Activated CD8-positive, alpha-beta memory T cell treated with anti-CD3 and anti-CD28 coated beads, Interleukin-2, amount 50 U/mL, for 1 hour (primary cell): ENCODE results near the gene BCR.
A peak's percentile ranks its signal among the peaks of the same experiment; 100 is the strongest.

Experiments used
- DNase-seq: peaks from one replicate; pipeline ENCODE4 v3.0.0-alpha.2; 2020; ENCODE audit errors: extremely low read depth

Gene BCR

DNA sequence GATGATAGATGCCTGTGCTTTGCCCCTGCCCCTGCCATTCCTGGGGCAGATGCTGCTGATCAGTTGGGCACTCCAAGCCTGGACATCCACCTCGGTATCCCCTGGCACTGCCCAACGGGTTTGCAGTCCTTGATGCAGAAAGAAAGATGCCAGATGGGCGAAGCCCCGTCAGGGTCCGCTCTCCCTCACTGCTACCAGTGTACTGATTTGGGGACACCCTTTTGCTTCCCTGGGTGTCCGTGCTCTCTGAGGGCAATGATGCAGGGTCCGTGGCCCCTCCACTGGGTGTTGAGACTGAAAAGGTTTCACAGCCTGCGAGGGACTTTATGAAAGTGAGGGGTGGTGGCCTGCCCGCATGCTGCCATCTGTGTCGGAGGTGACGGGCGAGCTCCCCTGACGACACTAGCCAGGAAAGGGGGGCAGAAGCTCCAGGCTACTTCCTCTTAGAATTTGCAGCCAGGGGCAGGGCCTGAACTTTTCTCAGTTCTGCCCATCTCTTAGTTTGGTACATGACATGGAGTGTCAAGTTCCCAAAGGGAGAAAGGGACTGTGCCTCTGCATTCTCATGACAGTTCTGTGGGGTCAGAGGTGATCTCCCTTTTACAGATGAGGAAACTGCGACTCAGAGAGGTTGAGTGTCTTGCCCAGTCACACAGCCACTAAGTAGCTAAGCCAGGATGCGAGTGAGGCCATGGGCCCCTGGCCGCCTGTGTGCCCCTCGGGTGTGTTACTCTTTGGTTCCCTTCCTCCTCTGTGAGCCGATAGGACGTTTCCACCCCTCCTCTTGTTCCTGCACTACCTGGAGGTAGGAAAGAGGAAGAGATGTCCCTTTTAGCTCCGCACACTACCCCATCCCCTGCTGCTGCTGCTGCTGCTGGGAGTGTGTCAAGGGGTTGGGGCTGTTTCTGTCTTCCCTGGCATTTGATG, 96.6 kb downstream of the BCR start:
- no peak for DNase-seq

DNA sequence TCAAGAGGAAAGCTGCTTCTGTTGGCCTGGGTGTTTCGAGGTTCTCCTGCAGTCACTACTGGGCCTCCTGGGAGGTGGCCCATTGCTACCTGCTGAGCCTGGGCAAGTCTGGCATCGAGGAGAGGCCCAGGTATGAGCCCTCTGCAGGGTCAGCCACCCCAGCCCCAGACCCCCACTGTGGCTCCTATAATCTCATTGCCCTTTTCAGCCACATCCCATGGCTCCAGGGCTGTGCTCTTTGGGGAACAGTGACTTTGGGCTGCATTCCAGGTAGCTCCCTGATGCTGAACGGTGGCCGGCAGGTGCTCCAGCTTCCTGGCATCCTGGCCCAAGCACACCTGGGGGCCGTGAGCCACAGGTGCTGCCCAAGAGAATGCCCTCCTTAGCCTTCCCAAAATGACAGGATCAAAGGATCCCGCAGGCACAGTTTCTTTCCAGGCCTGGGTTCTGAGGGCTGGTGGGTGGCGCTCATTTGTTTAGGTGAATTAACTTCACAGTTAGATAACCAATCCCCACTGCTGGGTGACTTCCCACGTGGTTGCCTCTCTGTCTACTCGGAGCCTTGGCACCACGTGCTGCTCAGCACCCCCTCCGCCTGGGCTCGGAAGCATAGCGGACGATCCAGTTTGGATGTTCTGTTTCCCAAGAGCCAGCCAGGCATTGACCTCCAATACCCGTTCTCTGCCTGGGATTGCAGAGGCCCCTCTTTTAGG, 97.4 kb downstream of the BCR start:
- DNase-seq, result no peak

DNA sequence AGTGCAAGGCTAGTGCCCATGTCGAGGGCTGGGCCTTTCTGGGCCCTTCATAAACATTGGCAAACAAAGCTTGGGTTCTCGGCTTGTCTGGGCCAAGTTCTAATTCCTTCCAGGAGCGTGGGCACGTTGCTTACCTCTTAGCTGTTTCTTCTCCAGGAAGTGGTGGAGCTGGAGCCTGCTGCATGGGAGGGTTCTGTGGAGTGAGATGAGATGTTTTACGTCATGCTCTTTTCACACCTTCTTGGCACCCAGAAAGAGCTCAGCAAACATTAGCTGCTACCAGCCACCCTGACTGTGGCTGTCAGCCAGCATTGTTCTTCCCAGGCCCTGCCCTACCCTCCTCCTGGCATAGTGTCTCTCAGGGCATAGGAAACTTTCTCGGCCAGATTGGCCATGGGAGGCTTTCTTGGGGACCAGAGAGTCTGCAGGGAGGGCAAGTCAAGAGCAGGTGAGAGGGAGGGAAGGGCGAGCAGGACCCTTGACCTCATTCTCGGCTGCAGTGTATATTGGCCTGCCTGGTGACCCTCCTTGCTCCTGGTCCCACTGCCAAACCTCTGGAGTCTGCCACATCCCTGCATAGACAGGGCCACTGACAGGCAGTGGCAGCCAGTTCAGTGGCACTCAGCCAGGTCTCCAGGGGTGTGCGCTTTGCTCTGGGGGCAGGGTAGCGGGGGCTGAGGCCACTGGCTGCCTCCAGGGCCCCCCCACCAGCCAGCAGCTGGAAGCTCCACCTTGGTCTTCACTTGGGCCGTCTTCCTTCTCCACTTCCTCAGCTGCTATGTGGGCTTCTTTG, 98.8 kb downstream of the BCR start:
- DNase-seq, result peak; percentile 18

DNA sequence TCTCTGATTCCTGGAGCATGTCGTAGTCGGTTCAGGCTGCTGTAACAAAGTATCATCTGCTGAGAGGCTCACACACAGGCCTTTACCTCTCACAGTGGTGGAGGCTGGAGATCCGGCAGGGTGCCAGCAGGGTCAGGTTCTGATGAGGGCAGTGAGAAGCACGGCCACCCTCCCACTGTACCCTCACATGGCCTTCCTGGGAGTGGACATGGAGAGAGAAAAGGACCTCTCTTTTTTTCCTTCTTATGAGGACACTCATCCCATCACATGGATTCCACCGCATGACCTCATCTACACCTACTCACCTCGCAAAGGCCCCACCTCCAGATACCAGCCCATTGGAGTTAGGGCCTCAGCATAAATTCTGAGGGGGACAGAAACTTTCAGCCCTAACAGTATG, 99.5 kb downstream of the BCR start:
- DNase-seq, result no peak

DNA sequence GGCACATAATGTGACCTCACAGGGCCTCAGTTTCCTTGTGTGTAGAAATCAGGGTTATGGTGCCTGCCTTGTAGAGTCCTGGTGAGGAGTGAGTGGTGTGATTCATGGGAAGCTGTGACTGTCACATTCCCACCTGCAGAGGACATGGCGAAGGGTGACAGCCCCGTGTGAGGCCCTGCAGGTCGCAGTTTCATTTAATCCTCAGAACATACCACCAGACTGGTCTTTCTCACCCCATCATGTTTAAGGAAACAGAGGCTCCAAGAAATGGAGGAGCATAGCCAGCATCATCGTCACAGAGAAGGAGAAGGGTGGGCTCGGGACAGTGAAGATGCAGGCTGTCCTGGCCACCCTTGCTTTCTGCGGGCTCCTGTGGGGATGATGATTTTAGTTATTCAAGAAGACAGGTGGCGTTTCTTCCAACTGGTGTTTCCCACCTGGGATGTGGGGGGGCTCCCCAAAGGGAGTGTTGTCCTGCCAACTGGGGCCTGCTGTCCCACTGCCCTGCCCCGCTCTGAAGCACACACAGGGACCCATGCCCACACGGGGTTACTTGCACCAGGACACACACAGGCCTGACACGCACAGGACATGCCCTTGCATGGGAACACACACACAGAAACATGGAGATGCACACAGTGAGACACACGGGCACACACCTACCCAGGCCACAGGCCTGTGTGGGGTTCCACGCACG, 100.2 kb downstream of the BCR start:
- no peak for DNase-seq

DNA sequence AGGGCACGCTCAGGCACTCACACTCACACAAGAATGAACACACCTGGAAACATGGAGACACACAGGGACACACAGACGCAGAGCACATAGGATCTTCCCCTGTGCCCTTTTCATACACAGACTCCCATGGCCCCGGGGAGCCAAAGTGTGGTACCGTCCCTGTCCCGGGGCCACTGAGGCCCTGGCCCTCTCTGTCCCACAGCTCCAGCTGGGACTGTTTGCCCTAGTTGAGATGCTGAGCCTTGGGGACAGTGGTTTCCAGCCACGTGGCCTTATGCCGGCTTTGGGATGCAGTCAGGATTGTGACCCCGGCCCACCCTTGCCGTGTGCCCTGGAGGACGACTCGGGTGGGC, 100.7 kb downstream of the BCR start:
- no peak for DNase-seq

DNA sequence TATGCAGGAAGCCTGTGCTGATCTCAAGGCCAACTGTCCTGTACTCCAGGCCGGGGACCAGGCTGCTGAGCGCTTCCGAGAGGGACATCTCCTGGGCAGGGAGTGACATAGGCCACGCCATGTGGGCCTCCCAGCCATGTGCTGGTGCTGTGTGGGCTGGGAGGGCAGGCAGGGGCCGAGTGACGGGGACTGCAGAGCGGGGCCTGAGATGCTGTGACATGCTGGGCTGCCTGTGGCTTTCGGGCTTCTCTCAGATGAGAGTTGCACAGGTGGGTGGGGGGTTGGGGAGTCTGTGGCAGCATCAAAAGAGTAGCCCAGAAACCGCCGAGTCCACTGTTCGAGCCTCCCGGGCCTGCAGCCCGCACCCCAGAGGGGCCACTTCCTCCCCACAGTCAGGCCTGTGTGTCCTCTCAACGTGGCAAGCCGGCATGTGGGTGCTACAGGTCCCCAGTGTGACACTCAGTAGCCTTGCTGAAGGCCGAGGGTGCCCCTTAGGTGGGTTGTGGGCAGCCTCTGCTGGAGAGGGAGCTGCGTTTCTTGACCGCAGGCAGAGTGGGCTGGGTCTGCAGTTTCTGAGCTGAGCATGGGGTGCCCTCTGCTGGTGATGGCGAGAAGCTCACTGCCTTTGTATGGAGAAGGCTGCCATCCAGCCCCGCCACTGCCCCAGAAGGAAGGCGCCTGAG, 101.2 kb downstream of the BCR start:
- peak; percentile 45 for DNase-seq

DNA sequence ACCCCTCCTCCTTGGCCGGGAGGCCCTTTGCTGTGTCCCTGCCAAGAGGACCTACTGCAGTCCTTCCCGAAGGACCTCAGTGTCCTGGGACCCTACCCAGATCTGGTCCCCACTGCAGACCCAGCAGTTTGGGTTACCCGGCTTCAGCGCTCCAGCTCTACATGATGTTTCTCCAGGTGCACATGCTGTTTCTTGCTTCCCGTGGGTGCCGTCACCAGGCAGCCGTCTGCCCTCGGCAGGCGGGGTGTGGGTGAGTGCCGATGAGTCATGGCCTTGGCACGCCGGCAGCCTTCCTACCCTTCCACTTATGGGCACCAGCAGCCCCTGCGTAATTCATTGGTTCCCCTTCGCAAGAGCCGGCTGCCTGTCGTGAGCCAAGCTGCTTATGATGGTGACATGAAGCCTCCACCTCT, 101.8 kb downstream of the BCR start:
- DNase-seq, result no peak

DNA sequence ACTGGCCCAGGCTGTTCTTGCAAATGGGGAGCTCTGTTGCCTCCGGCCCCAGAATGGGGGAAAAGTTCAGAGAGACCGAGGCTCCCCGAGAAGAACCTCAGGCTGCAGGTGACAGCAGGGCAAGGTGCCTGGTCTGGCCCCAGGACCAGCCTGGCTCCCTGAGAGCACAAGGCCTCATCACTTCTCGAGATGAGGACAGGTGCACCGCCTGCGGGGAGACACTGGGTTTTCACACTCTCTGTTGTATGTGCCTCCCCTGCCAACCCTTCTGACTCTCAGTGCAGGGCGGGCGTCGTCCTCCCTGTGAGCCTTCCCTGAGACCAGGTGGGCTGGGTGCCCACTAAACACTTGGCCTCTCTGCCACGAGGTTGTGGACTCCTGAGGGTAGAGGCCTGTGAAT, 102.2 kb downstream of the BCR start:
- no peak for DNase-seq

DNA sequence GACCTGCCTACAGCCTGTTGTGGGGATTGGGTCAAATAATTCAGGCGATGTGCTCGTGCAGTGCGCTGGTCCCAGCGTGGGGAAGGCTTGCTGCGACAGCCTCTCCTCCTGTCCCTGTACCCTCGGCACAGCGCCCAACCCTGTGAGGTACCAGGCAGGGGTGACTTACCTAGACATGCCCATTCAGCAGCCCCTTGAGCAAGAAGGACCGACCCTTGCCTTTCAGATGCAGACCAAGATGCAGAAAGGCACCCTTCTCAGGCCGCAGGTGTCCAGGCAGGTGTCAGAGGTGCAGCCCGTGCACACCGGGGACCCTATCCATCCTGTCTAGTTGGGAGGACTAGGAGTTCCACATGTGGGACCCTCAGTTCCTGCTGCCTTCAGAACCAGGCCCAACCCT, 102.7 kb downstream of the BCR start:
- DNase-seq, result no peak

DNA sequence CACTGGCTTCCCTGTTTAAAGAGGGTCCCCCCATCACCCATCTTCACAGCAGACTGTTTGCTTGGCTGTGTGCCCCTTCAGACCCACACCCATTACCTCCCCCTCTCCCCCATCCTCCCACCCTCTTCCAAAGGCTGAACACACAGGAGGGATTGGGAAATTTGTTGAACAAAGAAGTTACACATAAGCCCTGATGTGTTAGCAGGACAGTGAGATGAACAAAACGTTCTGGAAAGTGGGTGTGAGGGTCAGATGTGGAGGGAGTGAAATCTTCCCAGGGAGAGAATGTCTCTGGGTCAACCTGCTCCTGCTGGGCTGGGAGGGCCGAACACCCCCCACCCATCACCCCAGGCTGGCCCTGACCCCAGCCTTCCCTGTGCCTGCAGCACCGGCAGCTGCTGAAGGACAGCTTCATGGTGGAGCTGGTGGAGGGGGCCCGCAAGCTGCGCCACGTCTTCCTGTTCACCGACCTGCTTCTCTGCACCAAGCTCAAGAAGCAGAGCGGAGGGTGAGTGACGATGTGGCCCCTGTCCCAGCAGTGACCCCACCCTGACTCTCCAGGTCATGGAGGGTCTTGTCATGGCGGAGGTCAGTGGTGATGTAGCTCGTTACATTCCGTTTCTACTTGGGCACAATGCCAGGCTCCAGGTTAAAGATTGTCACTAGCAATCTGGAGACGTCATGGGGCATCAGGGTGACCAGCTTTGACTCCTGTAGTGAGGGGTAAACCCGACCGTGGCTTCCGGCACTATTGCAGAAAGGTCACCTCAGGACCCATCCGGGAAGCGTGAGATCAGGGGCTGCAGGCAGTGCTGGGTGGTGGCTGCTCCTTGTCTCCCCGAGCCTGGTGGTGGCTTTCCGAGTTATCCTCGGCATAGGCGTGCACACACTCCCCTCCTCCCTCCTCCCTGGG, 103.5 kb downstream of the BCR start:
- no peak for DNase-seq

DNA sequence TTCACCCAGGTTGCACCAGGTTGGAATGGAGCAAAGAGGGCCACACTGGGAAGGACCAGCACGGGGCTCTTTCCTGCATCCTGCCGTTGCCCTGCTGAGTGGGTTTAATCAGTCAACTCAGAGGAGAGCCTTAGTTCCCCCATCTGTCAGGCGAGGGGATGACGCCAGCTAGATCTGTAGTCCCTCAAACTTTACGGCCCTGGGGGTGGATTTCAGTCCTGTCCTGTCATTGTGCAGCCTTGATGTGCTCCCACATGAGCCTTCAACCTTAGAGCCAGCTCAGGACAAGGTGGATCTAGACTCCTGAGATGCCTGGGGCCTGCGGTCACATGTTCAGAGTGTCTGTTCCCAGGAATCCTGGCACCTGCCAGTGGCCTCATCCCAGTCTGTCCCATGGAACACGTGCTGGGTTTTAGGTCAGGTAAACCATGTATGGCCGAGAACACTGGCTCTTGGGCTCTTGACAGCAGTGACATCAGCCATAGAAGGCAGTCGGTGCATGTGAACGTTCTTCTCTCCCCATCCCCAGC, 104.3 kb downstream of the BCR start:
- no peak for DNase-seq

DNA sequence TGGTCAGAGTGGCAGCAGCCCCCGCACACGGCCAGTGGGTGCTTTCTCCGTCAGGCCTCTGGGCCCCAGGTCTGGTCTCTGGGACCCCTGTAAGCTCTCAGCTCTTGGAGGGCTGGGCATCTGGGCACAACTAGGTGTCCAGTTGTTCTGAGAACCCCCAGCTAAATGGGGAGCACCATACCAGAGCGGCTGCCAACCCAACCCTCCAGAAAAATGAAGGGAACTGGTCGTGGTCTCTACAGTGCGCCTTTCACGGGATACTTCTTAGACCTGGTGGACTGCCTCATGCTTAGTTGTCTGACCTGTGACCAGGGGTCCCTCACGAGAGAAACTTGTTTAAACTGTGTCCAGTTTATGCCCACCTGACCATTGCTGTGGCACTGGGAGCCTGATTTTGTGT, 104.9 kb downstream of the BCR start:
- DNase-seq, result no peak

DNA sequence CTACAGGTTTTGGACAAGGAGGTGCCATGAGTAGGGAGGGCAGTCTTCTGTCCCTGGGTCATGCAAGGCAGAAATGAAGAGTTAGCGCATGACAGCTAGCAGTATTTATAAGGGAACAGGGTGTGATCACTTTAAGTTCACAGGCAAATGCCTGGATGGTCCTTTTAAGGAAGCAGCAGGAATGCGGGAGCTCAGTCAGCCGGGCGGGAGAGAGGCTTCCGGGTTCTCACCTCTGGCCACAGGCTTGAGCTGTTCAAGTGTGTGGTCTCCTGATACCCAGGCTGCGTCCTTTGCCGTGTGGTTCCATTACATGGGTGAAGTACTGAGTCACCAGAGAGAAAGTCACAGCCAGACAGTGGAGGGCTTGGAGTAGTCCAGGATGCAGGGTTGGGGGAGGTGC, 105.4 kb downstream of the BCR start:
- no peak for DNase-seq

DNA sequence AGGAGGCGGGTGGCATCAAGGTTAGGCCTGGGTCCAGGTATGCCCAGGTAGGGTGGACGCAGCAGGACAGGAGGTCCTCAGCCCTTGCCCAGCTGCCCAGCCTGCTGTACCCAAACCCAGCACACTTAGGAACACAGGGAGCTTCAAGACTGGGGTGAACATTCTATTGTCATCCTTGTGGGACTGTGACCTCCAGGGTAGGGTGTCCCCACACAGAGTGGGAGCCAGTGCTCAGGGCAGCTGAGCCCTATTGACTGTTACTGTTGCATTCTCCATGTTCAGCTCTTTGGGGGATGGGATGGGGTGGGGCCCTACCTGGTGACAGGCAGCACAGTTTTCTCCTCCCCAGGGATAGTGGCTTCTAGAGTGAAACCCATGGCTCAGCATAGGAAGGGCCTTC, 106.0 kb downstream of the BCR start:
- DNase-seq, result no peak

DNA sequence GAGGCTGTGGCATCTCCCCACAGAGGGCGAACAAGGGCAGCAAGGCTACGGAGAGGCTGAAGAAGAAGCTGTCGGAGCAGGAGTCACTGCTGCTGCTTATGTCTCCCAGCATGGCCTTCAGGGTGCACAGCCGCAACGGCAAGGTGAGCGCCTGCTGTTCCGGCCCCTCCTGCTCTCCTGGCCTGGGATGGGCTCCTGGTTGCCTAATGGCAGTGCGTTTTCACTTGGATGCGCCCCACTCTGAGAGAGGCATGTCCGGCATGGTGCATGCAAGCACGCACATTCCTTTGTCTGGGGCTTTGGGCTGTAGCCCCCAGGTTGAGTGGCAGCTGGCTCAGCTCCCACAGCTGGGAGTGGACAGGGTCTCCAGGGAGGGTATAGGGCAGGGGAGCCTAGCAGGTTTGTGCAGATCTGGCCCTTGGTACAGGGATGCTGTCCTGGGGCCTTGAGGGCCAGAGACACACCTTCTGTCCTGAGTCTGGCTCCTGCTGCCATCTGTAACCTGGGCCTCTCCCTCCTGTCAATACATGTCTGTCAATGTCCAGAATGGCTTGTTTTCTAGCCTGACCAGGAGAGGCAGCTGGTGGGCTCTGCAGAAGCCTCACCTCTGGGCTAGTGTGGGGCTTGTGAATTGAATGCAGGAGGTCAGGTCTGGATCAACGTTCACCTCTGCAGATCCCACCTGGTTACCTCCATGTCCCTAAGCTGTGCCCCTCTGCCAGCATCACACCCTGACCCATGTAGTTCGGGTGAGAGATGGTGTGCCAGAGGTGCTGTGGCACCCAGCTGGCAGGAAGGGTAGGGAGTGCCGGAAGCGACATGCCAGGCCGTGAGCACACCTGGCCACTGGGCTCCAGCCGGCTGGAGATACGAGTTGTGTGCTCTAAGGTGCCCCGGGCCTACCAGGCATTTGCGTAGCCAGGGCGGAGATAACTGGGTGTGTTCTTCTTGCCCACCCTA, 107.1 kb downstream of the BCR start:
- DNase-seq, result no peak

DNA sequence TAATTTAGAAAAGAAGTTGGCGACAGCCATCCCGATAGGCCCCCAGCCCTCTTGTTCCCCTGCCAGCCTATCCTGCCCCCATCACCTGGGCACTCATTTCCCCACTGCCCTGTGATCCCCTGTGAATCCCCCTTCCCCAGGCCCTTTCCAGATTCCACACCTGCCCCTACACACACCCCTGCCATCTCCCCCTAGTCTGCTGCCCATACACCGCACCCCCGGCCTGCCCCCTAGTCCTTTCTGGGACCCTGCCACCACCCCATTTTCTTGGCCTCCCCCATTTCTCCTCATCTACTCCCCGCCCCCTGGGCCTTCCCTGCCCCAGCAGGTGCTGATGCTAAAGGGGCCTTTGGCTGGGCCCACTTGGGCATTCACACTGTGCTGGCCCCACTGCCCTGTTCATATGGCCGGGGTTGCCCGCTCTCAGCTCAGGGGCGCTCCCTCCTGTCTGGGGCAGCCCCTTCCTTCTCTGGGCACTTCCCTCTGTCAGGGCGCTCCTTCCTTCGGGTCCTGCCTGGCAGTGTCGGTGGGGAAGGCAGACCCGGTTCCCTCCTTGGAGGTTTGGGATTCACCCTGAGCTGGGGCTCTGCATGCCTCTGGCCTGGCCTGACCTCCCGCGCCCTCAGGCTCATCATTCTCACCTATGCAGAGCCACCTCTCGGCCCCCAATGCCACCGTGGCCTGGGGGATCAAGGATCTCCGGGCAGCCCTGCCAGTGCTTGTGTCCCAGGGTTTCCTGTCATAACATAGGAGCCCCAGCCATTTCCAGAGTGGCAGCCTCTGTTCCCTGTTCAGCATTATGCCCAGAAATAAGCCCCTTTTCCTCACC, 108.2 kb downstream of the BCR start:
- DNase-seq, result no peak

DNA sequence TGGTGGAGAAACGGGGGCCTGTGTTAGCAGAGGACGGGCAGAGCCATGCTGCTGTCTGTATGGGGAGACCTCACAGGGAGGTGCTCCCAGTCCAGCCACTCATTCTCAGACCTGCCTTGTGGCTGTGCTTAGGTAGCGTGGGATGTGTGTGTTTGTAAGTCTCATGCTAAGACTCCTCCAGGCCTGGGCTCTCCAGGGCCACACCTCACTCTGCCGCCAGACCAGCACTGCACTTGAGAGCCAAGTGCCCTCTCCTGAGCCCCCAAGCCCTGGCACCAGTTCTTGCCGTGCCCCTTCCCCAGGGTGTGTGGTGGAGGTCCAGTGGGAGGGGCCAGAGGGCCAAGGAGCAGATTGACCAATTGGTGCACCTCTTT, 108.8 kb downstream of the BCR start:
- no peak for DNase-seq
